SK-N-SH treated with all-trans-retinoic acid at 6 μM for 48 hours (cell line): ENCODE results near the gene GPR155.

Experiments used
- ATAC-seq: fragments of 200-7000 bp; cut with Tn5 transposase; 3 replicates; pipeline ENCODE4 v1.9.1; 2020; ENCODE audit warnings: mild to moderate bottlenecking, moderate library complexity
- BACH2 ChIP-seq: fragments of 250-450 bp; sonication (Bioruptor Pico); IDR thresholded peaks from 2 replicates; pipeline ENCODE4 v1.9.0; 2021; ENCODE audit warnings: mild to moderate bottlenecking, borderline replicate concordance
- ESRRG ChIP-seq: fragments of 250-450 bp; sonication (Bioruptor Pico); IDR thresholded peaks from 2 replicates; pipeline ENCODE4 v1.6.1; 2021; ENCODE audit warnings: mild to moderate bottlenecking
- OSR1 ChIP-seq: fragments of 250-450 bp; sonication (Bioruptor Pico); IDR thresholded peaks from 2 replicates; pipeline ENCODE4 v1.8.0; 2022; ENCODE audit warnings: moderate library complexity, mild to moderate bottlenecking, inconsistent platforms
- RARB ChIP-seq: fragments of 250-450 bp; sonication (Bioruptor Pico); IDR thresholded peaks from 2 replicates; pipeline ENCODE4 v1.8.0; 2021; ENCODE audit warnings: mild to moderate bottlenecking, moderate library complexity
- TCF4 ChIP-seq: fragments of 250-450 bp; sonication (Bioruptor Pico); IDR thresholded peaks from 2 replicates; pipeline ENCODE4 v1.8.0; 2021; ENCODE audit warnings: mild to moderate bottlenecking, moderate library complexity, borderline replicate concordance
- TOX ChIP-seq: fragments of 250-450 bp; sonication (Bioruptor Pico); IDR thresholded peaks from 2 replicates; pipeline ENCODE4 v1.8.0; 2021; ENCODE audit warnings: mild to moderate bottlenecking, moderate library complexity, borderline replicate concordance
- ZC3H10 ChIP-seq: fragments of 250-450 bp; sonication (Bioruptor Pico); IDR thresholded peaks from 2 replicates; pipeline ENCODE4 v1.5.1; 2021; ENCODE audit warnings: mild to moderate bottlenecking, moderate library complexity
- ZNF565 ChIP-seq: fragments of 450-650 bp; formaldehyde crosslinking; conservative IDR thresholded peaks from 2 replicates; pipeline ENCODE4 v1.5.0; 2020; ENCODE audit warnings: low read depth, mild to moderate bottlenecking, moderate library complexity
- ZNF70 ChIP-seq: fragments of 450-650 bp; formaldehyde crosslinking; IDR thresholded peaks from 2 replicates; pipeline ENCODE4 v1.5.0; 2020; ENCODE audit warnings: mild to moderate bottlenecking, moderate library complexity
- ZNF8 ChIP-seq: fragments of 450-650 bp; formaldehyde crosslinking; IDR thresholded peaks from 2 replicates; pipeline ENCODE4 v1.5.0; 2020; ENCODE audit warnings: mild to moderate bottlenecking, moderate library complexity
- TF ChIP-seq, protein P1 (sequence below): fragments of 250-450 bp; sonication (Bioruptor Pico); IDR thresholded peaks from 2 replicates; pipeline ENCODE4 v1.5.1; 2021; ENCODE audit warnings: mild to moderate bottlenecking, moderate library complexity
- TF ChIP-seq, protein P2 (sequence below): fragments of 250-450 bp; sonication (Bioruptor Pico); IDR thresholded peaks from 2 replicates; pipeline ENCODE4 v1.5.0; 2020; ENCODE audit warnings: mild to moderate bottlenecking, moderate library complexity
- TF ChIP-seq, protein P3 (sequence below): fragments of 250-450 bp; sonication (Bioruptor Pico); IDR thresholded peaks from 2 replicates; pipeline ENCODE4 v1.8.0; 2021; ENCODE audit warnings: low read depth, mild to moderate bottlenecking, moderate library complexity, borderline replicate concordance
- TF ChIP-seq, protein P4 (sequence below): fragments of 250-450 bp; sonication (Bioruptor Pico); IDR thresholded peaks from 2 replicates; pipeline ENCODE4 v1.8.0; 2020; ENCODE audit warnings: mild to moderate bottlenecking, moderate library complexity, borderline replicate concordance

The GPR155 gene, protein sequence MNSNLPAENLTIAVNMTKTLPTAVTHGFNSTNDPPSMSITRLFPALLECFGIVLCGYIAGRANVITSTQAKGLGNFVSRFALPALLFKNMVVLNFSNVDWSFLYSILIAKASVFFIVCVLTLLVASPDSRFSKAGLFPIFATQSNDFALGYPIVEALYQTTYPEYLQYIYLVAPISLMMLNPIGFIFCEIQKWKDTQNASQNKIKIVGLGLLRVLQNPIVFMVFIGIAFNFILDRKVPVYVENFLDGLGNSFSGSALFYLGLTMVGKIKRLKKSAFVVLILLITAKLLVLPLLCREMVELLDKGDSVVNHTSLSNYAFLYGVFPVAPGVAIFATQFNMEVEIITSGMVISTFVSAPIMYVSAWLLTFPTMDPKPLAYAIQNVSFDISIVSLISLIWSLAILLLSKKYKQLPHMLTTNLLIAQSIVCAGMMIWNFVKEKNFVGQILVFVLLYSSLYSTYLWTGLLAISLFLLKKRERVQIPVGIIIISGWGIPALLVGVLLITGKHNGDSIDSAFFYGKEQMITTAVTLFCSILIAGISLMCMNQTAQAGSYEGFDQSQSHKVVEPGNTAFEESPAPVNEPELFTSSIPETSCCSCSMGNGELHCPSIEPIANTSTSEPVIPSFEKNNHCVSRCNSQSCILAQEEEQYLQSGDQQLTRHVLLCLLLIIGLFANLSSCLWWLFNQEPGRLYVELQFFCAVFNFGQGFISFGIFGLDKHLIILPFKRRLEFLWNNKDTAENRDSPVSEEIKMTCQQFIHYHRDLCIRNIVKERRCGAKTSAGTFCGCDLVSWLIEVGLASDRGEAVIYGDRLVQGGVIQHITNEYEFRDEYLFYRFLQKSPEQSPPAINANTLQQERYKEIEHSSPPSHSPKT

DNA sequence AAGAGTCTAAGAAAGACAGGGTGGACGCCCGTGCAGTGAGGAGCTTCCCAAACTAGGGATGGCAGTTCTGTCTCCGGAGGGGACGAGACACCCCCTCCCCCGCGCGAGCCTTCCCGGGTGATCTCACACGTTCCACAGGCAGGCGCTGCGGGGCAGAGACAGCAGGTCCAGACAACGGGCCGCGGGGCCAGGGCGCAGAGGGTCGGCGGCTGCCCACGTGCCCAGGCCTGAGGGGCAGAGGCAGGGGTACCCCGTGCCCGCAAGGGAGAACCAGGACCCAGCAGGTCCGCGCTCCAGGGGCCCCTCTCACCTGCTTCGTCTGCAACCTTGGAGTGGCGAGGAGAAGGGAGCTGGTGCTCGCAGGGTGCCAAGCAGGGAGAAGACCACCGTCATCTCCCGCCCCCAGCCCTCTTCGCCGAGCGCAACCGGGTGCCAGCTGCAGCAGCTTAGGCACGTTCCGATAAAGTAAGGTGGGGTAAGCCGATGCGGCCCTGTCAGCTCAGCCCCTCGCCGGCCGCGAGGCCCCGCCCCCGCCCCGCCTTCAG, at the start of gene GPR155:
Gene GPR155, minus strand, starts transcription at position 467 of the 545 bp plus-strand sequence. CDS start 5,073 bp downstream, outside the sequence.
- ATAC-seq, result peak; percentile 79
- TF ChIP-seq ZNF70 (CRISPR knock-in tag) (no peak), TOX (CRISPR knock-in tag) (no peak), RARB (CRISPR knock-in tag) (no peak), ZNF565 (CRISPR knock-in tag) (no peak), OSR1 (CRISPR knock-in tag) (no peak), ZNF8 (no peak)
- TF ChIP-seq, protein P1, sequence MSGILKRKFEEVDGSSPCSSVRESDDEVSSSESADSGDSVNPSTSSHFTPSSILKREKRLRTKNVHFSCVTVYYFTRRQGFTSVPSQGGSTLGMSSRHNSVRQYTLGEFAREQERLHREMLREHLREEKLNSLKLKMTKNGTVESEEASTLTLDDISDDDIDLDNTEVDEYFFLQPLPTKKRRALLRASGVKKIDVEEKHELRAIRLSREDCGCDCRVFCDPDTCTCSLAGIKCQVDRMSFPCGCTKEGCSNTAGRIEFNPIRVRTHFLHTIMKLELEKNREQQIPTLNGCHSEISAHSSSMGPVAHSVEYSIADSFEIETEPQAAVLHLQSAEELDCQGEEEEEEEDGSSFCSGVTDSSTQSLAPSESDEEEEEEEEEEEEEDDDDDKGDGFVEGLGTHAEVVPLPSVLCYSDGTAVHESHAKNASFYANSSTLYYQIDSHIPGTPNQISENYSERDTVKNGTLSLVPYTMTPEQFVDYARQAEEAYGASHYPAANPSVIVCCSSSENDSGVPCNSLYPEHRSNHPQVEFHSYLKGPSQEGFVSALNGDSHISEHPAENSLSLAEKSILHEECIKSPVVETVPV (CRISPR knock-in tag), result no peak
- TF ChIP-seq, protein P2, sequence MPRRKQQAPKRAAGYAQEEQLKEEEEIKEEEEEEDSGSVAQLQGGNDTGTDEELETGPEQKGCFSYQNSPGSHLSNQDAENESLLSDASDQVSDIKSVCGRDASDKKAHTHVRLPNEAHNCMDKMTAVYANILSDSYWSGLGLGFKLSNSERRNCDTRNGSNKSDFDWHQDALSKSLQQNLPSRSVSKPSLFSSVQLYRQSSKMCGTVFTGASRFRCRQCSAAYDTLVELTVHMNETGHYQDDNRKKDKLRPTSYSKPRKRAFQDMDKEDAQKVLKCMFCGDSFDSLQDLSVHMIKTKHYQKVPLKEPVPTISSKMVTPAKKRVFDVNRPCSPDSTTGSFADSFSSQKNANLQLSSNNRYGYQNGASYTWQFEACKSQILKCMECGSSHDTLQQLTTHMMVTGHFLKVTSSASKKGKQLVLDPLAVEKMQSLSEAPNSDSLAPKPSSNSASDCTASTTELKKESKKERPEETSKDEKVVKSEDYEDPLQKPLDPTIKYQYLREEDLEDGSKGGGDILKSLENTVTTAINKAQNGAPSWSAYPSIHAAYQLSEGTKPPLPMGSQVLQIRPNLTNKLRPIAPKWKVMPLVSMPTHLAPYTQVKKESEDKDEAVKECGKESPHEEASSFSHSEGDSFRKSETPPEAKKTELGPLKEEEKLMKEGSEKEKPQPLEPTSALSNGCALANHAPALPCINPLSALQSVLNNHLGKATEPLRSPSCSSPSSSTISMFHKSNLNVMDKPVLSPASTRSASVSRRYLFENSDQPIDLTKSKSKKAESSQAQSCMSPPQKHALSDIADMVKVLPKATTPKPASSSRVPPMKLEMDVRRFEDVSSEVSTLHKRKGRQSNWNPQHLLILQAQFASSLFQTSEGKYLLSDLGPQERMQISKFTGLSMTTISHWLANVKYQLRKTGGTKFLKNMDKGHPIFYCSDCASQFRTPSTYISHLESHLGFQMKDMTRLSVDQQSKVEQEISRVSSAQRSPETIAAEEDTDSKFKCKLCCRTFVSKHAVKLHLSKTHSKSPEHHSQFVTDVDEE (CRISPR knock-in tag), result no peak
- TF ChIP-seq, protein P3, sequence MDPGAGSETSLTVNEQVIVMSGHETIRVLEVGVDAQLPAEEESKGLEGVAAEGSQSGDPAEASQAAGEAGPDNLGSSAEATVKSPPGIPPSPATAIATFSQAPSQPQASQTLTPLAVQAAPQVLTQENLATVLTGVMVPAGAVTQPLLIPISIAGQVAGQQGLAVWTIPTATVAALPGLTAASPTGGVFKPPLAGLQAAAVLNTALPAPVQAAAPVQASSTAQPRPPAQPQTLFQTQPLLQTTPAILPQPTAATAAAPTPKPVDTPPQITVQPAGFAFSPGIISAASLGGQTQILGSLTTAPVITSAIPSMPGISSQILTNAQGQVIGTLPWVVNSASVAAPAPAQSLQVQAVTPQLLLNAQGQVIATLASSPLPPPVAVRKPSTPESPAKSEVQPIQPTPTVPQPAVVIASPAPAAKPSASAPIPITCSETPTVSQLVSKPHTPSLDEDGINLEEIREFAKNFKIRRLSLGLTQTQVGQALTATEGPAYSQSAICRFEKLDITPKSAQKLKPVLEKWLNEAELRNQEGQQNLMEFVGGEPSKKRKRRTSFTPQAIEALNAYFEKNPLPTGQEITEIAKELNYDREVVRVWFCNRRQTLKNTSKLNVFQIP (CRISPR knock-in tag), result no peak

DNA sequence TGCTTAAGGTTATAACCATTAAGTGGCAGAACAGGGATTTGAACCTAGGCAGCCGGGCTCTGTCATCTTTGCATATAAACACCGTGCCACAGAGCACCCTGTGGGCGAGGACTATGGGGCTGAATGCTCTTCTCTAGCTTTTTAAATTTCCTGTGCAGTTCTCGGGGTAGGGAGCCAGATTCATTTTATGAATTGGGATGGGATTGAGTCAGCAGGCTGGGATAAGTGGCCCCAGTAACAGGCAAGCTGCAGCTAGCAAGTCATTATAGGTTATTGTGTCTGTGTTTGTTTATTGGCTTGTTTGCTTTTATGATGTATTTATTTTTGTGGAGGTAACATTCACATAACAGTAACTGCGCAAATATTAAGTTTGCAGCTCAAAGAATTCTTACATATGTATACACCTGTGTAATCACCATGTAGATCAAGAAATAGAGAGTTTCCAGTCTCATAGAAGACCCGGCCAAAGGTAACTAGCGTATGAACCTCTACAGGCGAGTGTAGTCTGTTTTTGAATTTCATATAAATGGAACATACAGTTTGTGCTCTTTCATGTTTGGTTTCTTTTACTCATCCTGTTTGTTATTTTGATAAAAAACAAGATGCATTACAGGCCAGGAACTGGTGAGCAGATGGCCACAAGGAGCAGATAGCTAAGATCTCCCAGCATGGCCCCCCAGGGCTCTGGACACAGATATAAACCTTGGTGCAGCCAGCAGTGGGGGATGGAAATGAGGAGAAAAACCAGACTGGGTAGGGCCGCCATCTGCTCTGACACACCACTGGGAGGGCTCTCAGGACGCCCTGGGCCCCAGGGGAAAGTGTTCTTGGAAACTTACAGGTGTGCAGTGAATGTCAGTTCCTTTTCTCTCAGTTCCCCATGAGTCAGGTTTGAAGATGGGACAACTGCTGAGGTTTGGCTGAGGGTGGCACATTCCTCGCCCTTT, 49.2 kb upstream of the GPR155 start:
- no peak for TF ChIP-seq ZNF8
- TF ChIP-seq, protein P2 (CRISPR knock-in tag), result peak; percentile 65; the same call in 1 of the 2 replicates
- TF ChIP-seq BACH2 (CRISPR knock-in tag), result no peak
- TF ChIP-seq TCF4 (CRISPR knock-in tag), result peak; percentile 90
- TF ChIP-seq ZC3H10 (CRISPR knock-in tag), result no peak
- TF ChIP-seq ESRRG (CRISPR knock-in tag), result no peak
- TF ChIP-seq, protein P4, sequence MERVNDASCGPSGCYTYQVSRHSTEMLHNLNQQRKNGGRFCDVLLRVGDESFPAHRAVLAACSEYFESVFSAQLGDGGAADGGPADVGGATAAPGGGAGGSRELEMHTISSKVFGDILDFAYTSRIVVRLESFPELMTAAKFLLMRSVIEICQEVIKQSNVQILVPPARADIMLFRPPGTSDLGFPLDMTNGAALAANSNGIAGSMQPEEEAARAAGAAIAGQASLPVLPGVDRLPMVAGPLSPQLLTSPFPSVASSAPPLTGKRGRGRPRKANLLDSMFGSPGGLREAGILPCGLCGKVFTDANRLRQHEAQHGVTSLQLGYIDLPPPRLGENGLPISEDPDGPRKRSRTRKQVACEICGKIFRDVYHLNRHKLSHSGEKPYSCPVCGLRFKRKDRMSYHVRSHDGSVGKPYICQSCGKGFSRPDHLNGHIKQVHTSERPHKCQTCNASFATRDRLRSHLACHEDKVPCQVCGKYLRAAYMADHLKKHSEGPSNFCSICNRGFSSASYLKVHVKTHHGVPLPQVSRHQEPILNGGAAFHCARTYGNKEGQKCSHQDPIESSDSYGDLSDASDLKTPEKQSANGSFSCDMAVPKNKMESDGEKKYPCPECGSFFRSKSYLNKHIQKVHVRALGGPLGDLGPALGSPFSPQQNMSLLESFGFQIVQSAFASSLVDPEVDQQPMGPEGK (CRISPR knock-in tag), result no peak
- TF ChIP-seq, all 23 proteins: peak for 2
- peak; percentile 48; the same call in 1 of the 3 replicates for ATAC-seq
